Stimulated activated CD8-positive, alpha-beta memory T cell treated with anti-CD3 and anti-CD28 coated beads, Interleukin-15, amount 100 ng/mL, for 48 hours (primary cell): Measurements from ENCODE around the gene ANAPC15.

Experiments
- DNase-seq, 2 donors: peaks; one replicate each; pipeline ENCODE4 v3.0.0-alpha.2; 2020; ENCODE audit warnings: low read depth in 2 of 2

ANAPC15 gene

DNA sequence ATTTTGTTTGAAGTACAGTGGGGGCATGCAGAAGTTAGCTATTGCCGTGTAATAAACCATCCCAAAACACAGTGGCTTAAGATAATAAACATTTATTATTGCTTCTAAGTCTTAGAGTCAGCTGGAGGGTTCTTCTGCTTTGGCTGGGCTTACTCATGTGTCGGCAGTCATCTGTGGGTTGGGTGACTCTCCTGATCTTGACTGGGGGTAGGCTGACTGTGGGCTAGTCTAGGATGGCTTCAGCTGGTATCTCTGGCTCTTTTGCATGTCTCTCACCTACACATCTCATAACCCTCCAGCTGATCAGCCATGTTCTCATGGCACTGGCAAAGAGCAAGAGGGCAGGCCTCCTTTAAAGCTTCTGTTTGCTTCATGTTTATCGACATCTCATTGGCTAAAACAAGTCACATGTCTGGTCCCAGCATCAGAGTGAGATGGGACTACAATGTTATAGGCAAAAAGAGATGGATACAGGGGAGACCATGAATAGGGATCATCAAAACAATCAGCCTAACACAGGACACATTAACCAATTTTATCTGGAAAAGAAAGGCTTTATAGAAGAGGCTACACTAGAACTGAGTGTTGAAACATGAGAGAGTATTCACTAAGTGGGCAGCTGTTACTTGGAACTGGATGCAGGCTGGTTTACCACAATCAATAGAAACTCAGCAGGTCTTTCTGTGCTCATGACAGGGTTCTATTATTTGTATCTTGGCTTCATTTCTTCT is 26.7 kb downstream of the ANAPC15 start:
- DNase-seq, result no peak

DNA sequence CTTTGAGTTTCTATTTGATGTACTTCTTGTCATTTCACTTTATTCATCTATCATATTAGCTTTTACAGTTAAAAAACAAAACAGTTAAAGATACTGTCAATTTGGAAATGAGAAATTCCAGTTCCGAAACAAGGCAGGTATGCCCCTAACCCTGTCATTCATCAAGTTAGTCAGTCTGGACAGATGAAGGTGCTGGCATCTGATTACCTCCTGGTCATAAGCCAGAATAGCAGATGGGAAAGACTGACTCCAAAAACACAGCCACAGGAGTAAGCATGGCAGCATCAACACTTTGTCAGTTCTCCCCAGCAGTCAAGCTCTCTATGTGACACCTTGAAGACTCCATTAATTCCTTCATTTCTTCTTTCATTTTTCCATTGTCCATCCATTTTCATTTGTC is 27.5 kb downstream of the ANAPC15 start:
- no peak for DNase-seq

DNA sequence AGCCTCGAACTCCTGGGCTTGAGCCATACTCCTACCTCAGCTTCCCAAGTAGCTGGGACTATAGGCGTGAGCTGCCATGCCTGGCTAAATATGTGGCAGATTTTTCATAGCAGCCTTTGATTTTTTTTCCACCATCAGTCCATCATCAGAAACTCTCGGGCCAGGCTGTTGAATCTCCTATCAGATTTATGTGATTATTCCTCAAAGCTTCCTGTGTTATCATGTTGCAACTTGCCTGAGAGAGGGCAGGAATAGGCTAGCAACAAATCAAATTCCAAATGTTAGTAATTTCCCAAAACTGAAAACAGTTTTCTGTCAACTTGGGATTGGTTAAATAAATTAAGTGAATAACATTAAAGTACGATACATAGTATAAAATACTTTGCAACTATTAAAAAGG is 28.4 kb downstream of the ANAPC15 start:
- no peak for DNase-seq

DNA sequence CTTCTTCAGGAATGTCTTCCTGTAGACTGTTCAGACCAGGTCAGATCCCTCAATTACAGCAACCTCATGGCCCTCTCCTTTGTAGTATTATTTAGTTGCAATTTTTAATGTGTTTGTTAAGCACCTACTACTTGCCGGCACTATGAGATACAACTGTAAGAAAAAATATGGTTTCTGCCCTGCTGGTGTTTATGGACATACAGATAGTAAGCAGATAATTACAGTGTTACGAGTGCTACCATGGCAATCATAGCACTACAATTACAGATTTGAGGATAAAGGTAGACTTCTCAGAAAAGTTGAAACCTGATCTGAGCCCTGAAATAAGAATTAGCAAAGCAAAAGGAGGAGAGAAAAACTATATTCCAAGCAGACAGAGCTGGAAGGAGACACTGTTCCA is 29.1 kb downstream of the ANAPC15 start:
- DNase-seq, result no peak

DNA sequence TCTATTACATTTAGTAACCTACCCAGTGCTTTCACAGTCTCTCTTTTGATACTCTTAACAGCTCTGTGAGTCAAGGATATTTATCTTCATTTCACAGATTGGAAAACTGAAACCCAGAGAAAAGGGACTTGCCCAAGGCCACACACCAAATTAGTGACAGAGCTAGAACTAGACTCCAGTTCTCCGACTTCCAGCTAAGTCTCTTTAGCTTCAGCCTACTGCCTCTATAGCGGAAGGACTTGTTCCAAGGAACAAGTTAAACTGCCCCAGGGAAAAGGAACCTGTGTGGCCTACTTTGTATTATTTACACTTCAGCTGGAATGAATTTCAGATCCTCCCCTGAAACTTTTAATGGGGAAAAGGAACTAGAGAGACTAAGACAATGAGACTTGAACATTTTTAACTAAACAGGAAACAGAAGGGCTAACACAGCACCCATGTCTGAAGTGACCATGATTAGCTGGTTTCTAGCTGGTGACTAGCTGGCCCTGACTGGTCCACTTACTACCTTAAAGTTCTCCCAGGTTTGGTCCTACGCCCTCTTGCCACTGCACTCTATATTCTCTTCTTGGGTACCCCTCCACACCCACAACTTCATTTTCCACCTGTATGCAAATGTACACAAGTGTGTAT is 30.6 kb downstream of the ANAPC15 start:
- no peak for DNase-seq

DNA sequence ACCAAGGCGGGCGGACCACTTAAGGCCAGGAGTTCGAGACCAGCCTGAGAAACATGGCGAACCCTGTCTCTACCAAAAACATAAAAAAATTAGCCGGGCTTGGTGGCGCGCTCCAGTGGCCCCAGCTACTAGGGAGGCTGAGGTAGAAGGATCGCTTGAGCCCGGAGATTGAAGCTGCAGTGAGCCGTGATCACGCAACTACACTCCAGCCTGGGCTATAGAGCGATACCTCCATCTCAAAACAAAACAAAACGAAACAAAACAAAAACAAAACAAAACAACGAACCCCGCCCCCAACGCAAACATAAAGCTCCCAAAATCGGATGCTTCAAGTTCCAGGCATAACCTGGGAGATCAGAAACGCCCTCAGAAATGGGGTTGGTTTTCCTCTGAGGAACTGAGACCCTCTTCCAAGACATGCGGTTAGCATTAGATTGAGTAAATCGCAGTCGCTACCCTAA is 31.3 kb downstream of the ANAPC15 start:
- DNase-seq, result no peak

DNA sequence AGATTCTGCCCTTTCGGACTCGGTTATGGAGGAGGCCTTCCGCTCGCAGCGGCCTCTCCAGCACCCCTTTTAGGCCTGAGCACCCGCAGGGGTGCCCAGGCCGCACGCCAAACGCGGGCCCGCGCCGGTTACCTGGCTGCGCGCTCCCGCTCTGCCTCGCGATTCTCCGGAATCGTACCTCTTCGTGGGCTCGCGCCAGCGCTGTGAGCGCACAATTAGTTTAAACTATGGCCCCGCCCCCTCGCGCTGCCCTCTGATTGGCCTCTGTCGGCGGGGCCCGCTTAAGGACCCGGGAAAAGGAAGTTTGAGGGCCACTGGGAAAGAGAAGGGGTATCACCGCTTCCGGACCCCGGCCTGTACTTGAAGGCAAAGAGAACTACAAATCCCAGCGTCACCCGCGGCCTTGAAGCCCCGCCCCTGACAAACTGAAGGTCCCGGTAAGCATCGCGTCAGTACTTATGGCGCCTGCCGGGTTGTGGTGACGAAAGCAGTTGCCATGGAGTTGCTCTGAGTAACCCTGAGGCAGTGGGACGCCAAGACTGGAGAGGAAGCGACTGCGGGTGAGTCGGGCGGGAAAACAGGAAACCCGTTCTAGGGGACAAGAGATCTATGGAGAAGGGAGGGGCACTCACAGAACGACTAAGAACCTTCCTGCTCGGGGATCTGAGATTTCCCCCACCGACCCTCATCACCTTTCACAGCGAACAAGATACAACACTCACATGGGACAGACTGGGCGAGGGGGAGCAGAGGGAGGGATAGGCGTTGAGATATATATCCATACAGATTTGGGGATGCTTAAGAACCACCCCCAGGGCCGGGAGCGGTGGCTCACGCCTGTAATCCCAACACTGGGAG is 31.9 kb downstream of the ANAPC15 start, which contains the start of the genes LRRC51 and NUMA1:
TSS of gene LRRC51 (plus strand) at position 525 of the 858 bp plus-strand sequence. CDS start 8,234 bp downstream, outside the sequence.
TSS of gene NUMA1 (minus strand) at position 217 of the 858 bp plus-strand sequence. CDS start 44,599 bp downstream, outside the sequence.
- peak; percentile 98 to 99 for DNase-seq

DNA sequence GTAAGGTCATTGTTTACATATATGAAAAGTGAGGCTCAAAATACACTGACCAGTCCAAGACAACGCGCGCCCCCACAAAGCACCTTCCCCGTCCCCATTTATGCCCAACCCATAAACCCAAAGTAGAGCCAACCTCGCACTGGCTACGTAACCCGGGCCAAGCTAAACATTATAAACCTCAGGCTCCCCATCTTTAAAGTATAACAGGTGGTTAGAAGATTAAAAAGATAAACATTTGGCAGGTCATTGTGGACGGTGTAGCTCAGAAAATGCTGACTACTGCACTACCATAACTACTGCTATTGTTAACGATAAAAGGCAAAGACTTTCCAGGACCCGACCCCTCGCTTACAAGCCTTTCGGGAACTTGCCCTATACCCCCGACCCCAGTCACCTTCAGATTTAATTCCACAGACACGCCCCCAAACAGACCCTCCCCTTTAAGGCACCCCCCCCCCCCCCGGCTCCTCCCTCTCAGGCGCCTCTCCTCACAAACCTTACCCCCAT is 32.6 kb downstream of the ANAPC15 start:
- DNase-seq, result no peak

DNA sequence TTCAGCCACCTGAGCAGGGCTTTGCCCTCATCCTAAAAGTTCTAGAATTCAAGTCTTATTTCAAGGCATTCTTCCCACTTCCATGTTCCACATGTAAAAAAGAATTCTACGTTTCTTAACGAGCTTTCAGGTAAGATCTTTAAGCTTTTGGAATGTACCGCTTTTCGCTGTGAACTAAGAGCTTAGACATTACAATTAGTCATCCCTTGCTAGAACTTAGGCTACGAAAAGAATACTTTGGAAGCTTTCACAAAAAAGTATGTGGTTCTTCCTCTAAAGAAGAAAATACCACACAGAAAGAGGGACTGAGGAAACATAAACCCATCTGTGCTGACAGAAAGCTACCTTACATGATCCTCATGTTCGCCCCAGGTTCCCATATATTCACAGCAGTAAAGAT is 34.0 kb downstream of the ANAPC15 start:
- DNase-seq, result no peak

DNA sequence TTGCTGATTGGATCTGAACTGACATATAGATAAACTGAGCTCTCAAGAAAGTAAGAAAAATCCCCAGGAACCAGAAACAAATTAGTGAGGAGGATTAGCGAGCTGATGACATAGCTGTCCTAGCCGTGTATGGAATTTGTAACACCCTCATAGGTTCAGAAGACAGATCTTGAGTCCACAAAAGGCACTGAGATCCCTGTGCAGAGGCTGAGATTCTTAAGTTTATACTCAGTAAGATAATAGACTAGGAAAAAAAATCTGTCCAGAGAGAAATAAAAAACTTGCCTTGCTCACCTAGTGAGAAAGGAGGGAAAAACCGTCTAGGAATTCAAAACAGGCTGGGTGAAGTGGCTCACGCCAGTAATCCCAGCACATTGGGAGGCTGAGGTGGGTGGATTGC is 36.7 kb downstream of the ANAPC15 start:
- no peak for DNase-seq

DNA sequence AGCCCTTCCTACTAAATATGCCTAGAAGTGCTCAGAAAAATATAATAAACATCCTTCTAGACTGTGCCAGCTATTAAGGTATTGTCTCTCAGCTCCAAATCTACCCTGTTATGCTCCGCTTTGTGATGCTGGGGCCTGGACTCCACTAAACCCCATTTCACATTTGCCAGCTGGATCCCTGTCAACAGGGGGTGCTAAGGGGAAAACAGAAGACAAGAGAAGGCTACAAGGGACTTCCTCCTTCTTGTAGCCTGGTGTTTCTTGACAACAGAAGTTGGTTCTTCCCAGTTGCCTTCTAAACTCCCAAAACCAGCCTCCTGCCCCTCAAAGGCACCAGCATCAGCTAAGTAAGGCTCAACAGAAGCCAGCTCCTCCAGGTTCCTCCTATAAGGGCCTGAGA is 37.4 kb downstream of the ANAPC15 start:
- DNase-seq, result no peak

DNA sequence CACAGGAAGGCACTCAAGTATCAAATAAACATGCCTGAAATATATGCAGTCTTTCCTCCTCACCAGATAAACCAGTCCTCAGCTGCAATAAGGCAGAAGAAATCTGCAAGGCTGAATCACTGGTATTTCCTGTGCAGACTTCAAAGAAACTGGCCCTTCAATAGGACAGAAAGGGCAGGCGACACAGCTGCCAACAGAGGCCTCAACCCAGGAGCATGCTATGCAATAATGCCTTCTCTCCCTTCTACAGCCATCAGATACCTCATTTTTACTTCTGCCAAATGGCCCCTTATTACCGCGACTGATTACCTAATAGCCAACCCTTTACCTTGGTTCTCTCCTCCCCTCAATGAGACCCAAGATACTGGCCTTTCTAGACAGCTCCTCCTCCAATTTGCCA is 40.1 kb downstream of the ANAPC15 start:
- DNase-seq, result no peak

DNA sequence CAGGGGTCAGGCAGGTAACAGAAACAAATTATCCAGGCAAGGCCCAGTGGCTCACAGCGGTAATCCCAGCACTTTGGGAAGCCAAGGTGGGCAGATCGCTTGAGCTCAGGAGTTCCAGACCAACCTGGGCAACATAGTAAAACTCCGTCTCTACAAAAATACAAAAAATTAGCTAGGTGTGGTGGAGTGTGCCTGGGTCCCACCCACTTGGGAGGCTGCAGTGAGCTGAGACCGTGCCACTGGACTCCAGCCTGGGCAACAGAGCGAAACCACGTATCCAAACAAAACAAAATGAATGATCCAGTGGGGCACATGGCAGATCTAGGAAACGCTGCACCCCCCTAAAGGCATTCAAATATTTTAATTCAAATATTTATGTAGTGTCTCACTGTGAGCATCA is 42.0 kb downstream of the ANAPC15 start:
- no peak for DNase-seq

DNA sequence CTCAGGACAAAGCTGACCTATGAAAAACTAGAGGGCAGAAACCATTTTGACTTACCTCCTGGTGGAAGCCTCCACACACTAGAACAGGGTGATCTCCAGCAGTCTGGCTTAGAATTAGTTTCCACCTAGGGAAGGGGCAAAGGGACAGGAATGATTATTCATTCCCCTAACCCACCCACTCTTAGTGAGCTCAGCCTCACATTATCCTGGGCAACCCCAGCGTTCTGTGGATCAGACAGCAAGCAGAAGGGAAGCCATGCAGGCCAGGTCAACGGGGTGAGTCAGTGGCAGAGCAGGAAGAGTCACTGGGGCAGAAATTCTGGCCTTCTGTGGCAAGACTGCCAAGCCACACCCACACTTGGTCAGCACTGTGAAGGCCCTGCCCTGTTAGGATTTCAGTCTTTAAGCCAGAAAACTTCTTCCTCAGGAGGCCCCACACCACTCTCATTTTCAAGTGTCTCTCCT is 42.7 kb downstream of the ANAPC15 start:
- DNase-seq, result no peak

DNA sequence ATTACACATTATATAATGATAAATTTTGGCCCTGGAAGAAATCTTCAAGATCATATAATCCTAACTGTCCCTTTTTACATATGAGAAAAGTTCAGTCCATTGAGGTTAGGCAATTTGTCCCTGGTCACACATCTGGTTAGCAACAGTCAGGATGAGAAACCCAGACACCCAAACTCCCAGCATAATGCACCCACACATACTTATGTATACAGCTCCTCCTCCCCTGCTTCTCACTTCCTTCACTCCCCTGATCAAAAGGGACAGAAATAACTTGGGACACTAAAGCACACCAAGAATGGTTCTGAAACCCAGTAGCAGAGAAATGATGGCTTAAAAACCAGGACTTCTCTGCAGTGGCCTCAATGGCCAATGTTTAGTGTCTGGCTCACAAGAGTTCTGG is 43.3 kb downstream of the ANAPC15 start:
- no peak for DNase-seq

DNA sequence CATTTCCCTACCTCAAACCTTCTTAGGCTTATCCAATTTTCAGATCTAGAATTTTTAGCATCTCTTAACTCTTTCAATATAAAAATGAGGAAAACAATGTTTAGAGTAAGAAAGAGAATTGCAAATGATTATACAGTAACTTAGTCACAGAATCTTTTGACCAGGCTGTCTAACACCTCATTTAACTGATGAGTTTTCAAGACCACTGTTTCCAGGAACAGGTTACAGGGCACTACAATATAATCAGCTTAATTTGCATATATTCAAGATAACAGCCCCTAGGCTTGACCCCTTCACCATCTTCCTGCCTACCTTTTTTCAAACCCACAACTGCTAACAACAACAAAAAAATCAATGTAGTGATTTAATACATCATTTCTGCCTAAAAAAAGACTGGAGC is 44.8 kb downstream of the ANAPC15 start:
- DNase-seq, result no peak

DNA sequence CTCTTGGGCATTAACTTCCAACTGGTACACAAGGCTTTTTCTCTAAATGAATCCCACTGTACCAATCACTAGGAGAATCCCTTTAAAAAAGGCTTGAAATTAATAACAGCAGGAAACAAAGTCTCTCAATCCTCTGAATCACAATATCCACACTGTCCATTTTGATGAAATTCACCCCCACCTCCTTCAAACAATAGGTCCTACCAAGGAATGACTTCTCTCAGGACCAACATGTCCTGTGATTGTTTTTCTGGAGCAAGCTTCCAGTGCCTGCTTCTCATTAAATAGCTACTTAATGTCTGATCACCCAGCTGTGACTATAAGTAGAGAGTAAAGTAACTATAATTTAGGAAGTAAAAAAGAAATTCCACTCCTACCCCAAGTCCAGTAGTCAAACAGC is 45.2 kb downstream of the ANAPC15 start:
- DNase-seq, result no peak

DNA sequence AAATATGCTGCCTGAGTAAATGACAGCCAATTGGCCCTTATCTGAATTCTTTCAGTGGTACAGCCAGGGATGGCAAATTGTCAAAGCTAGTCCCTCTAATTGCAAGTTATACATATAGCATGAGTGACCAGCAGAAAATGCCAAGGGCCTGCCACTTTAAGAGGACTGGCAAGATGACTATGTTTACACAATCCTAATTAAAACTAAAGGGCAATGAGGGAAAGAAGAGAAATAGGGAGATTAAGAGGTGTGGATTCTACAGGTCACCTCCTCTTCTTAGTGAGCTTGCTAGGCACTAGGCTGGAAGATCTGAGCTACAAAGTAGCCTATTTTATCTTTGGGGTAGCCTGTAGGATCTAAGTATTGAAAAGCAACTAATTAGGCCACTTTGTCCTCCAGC is 45.6 kb downstream of the ANAPC15 start:
- DNase-seq, result no peak

DNA sequence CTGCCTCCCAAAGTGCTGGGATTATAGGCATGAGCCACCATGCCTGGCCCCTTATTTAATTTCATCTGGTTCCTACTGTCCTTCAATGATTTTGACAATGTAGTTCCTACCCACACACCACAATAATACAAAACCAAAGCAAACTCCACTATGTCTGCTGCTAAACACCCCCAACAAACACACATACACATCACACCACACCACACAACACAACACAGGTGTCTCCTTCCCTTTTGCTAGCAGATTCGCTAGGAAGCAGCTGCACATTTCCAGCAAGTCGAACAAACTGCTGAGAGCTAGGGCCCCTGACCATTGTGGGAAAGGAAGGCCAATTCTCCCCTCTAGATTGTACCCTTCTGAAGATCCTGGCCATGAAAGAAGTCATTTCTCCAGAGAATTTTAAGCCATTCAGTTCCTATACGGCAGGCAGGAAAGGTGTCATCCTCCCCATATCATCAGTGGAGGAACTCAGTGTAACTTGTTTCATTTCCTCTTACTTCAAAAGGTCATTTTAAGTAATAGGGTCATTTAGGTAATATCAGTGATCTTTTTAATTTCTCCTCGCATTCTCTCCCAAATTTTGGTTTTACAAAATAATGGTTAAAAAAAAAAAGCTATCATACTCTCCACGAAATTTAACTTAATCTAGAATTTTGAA is 50.6 kb downstream of the ANAPC15 start:
- DNase-seq, result no peak
